DMS 273 (cell line): ENCODE data around the gene PLEKHG3.

Experiments
- DNase-seq: peaks from one replicate; lab custom pipeline; 2025; ENCODE audit not compliant: unreplicated experiment; lab: John Stamatoyannopoulos, UW

PLEKHG3 gene

GRCh38 chr14:64706119-64706592 is 1.9 kb downstream of the PLEKHG3 start:
- no peak for DNase-seq

- DNase-seq = no peak
These were observed 2.5 kb downstream of the PLEKHG3 start for GRCh38 chr14:64706593-64707193.

- no peak for DNase-seq
These were observed 3.4 kb downstream of the PLEKHG3 start for GRCh38 chr14:64707661-64708060.

- no peak for DNase-seq
These were observed 4.2 kb downstream of the PLEKHG3 start for GRCh38 chr14:64708148-64709004.

GRCh38 chr14:64709126-64709525 is 4.9 kb downstream of the PLEKHG3 start:
- DNase-seq = no peak

- DNase-seq = no peak
These were observed 6.8 kb downstream of the PLEKHG3 start for GRCh38 chr14:64711039-64711438.

- DNase-seq = no peak
These were observed 9.5 kb downstream of the PLEKHG3 start for GRCh38 chr14:64713677-64714076.

- DNase-seq = no peak
These were observed 10.3 kb downstream of the PLEKHG3 start for GRCh38 chr14:64714432-64715025.

GRCh38 chr14:64715146-64715627 is 11.0 kb downstream of the PLEKHG3 start:
- DNase-seq = no peak

GRCh38 chr14:64715628-64716412 is 11.6 kb downstream of the PLEKHG3 start:
- no peak for DNase-seq

- peak; percentile 66 for DNase-seq
These were observed 13.6 kb downstream of the PLEKHG3 start for GRCh38 chr14:64717870-64718269.

GRCh38 chr14:64718762-64719161 is 14.5 kb downstream of the PLEKHG3 start:
- DNase-seq = no peak

GRCh38 chr14:64719601-64720000 is 15.4 kb downstream of the PLEKHG3 start:
- DNase-seq = no peak

GRCh38 chr14:64720131-64720576 is 15.9 kb downstream of the PLEKHG3 start:
- DNase-seq = no peak

- DNase-seq = peak; percentile 38
These were observed 17.2 kb downstream of the PLEKHG3 start for GRCh38 chr14:64721391-64721791.

GRCh38 chr14:64721899-64722298 is 17.7 kb downstream of the PLEKHG3 start:
- no peak for DNase-seq

- DNase-seq = no peak
These were observed 18.7 kb downstream of the PLEKHG3 start for GRCh38 chr14:64722842-64723447.

- no peak for DNase-seq
These were observed 19.7 kb downstream of the PLEKHG3 start for GRCh38 chr14:64723691-64724577.

- no peak for DNase-seq
These were observed 20.3 kb downstream of the PLEKHG3 start for GRCh38 chr14:64724578-64724930.
